ENCODE results near the gene CTNNA3. TPM values are rescaled to one million over a fixed set of nuclear protein-coding genes. Genes with fewer than 3 reads are reported as not detected.

The CTNNA3 gene
- total and polyA plus RNA-seq, 4 experiments from 2014 or later, result not detected

DNA sequence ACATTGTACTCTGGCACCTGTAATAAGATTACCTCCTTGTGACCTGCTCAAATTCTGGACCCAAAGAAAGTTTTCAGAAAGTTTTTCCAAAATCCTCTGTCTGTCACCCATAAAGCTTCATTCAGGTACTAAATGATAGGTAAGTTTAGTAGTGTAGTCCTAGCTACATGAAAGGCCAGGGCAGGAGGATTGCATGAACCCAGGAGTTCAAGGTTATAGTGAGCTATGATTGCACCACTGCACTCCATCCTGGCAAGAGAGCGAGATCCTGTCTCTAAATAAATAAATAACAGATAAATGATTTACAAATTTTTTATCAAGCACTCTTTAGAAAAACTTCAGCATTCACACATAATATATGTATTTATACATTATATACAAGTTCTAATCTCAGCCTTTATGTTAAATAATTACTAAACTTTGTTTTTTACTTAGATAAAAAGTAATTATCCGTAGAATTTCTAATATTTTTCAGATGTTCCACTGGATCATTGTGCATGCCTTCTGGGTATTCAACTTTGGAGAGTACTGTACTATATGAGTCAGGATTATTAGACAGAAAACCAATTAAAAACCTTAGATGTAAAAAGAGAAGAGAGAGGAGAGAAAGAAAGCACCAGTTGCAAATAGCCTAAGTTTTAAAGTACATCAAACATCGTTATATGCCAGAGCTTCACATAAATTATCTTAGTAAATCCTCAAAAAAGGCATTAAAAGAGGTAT, 407.1 kb downstream of the CTNNA3 start:
- Histone ChIP-seq H3K27me3 (ENCODE audit: insufficient read depth, low read length) (no peaks in the 10 kb centered on the region), H3K4me3 (ENCODE audit: low read length in 2 of 2) (no peak overlapping the region), H3K27ac (ENCODE audit: low read depth, low read length) (no peak overlapping the region), H3K9me3 (ENCODE audit: control insufficient read depth in 1 of 2, low read length in 2 of 2) (no peaks in the 10 kb centered on the region), H3K4me1 (ENCODE audit: insufficient read depth, low read length) (no peaks in the 10 kb centered on the region), H3K36me3 (ENCODE audit: insufficient read depth, low read length) (no peaks in the 10 kb centered on the region)
- peaks cover 2 to 3% of the 10 kb centered on the region in 2 donors for H3K27me3 Mint-ChIP-seq
- no peaks in the 10 kb centered on the region for H3K9me3 Mint-ChIP-seq
- H3K36me3 Mint-ChIP-seq, result no peaks in the 10 kb centered on the region
- ChIA-PET POLR2A (ENCODE audit: partially characterized antibody) (no interaction called here), CTCF (ENCODE audit: partially characterized antibody) (no interaction called here)
- H3K27ac Mint-ChIP-seq, result no peak overlapping the region
- no peaks in the 10 kb centered on the region for H3K4me1 Mint-ChIP-seq
- no peak for DNase-seq
- H3K4me3 Mint-ChIP-seq, result no peak overlapping the region
- intact Hi-C loops (cut with micrococcal nuclease), result no loop called here

DNA sequence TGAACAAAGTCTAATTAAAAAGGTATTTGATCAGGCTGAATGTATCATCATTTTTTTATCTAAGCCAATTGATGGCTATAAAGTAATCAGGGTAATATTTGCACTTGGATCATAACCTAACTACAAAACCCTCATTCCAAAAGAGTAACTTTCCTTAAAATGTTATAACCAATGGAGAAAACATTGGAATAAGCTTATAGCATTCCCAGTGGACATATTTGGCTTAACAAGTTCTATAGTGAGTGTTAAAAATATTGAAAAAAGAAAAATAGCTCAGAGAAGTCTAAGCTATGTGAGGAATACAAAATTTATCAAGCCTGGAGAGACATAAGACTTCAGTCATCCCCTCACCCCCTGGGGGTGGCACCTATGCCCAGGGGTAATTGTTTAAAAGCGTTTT, 411.4 kb downstream of the CTNNA3 start:
- ChIA-PET CTCF (ENCODE audit: partially characterized antibody) (no interaction called here), POLR2A (ENCODE audit: partially characterized antibody) (no interaction called here)
- Mint-ChIP-seq H3K27me3 (peaks cover 3 to 4% of the 10 kb centered on the region in 2 donors), H3K27ac (no peak overlapping the region), H3K9me3 (no peaks in the 10 kb centered on the region), H3K4me3 (no peak overlapping the region), H3K4me1 (no peaks in the 10 kb centered on the region), H3K36me3 (no peaks in the 10 kb centered on the region)
- Histone ChIP-seq H3K4me3 (ENCODE audit: low read length in 2 of 2) (no peak overlapping the region), H3K36me3 (ENCODE audit: insufficient read depth, low read length) (no peaks in the 10 kb centered on the region), H3K27ac (ENCODE audit: low read depth, low read length) (no peak overlapping the region), H3K27me3 (ENCODE audit: insufficient read depth, low read length) (no peaks in the 10 kb centered on the region), H3K9me3 (ENCODE audit: control insufficient read depth in 1 of 2, low read length in 2 of 2) (no peaks in the 10 kb centered on the region), H3K4me1 (ENCODE audit: insufficient read depth, low read length) (no peaks in the 10 kb centered on the region)
- no peak for DNase-seq
- intact Hi-C loops (cut with micrococcal nuclease), result no loop called here

DNA sequence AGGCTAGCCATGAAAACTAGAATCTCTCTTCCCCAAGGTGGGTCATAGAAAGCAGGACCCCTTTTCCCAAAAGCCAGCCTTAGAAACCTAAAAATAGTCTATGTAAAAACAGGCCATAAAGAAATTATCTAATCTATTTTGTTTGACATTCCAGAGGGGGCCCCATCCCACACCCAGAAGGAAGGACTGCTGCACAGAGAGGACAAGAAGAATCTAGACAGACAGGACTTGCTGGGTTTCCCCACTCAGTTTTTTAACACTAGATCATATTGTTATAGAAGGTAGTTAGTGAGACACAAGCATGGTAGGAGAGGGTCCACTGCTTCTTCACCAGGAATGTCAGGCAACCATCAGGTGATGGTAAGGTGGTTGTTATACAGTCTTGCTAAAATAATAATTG, 413.1 kb downstream of the CTNNA3 start:
- Histone ChIP-seq H3K4me1 (ENCODE audit: insufficient read depth, low read length) (no peaks in the 10 kb centered on the region), H3K27ac (ENCODE audit: low read depth, low read length) (no peak overlapping the region), H3K4me3 (ENCODE audit: low read length in 2 of 2) (no peak overlapping the region), H3K27me3 (ENCODE audit: insufficient read depth, low read length) (no peaks in the 10 kb centered on the region), H3K9me3 (ENCODE audit: control insufficient read depth in 1 of 2, low read length in 2 of 2) (no peaks in the 10 kb centered on the region), H3K36me3 (ENCODE audit: insufficient read depth, low read length) (no peaks in the 10 kb centered on the region)
- Mint-ChIP-seq H3K36me3 (no peaks in the 10 kb centered on the region), H3K27ac (no peak overlapping the region), H3K9me3 (no peaks in the 10 kb centered on the region), H3K27me3 (peaks cover 0 to 4% of the 10 kb centered on the region in 2 donors), H3K4me1 (no peaks in the 10 kb centered on the region), H3K4me3 (no peak overlapping the region)
- DNase-seq, result no peak
- ChIA-PET POLR2A (ENCODE audit: partially characterized antibody) (no interaction called here), CTCF (ENCODE audit: partially characterized antibody) (no interaction called here)
- intact Hi-C loops (cut with micrococcal nuclease), result no loop called here

DNA sequence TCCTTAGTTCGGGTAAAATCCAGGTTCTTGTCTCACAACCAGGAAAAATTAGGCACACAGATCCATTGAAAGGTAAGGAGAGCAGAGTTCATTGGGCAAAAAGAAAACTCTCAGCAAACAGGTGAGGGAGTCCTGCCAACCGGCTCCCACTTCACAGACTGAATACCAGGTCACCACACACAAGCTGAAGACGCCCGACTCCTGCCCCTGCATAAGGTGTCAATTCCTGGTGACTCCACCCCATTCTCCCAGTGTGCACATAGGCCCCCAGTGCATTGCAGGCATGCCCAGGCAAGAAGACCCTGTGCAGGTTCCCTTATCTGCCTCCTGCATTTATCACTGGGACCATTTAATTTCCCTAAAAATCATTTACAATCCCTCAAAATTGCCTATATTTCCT, 415.6 kb downstream of the CTNNA3 start:
- H3K27ac ChIP-seq (ENCODE audit: low read depth, low read length), result no peak overlapping the region
- peaks cover 0 to 2% (median 0%) of the 10 kb centered on the region in 8 donors for H3K9me3 Mint-ChIP-seq
- no peaks in the 10 kb centered on the region for H3K4me1 ChIP-seq (ENCODE audit: insufficient read depth, low read length)
- H3K36me3 ChIP-seq (ENCODE audit: insufficient read depth, low read length), result no peaks in the 10 kb centered on the region
- no peaks in the 10 kb centered on the region for H3K27me3 ChIP-seq (ENCODE audit: insufficient read depth, low read length)
- no peaks in the 10 kb centered on the region for H3K9me3 ChIP-seq (ENCODE audit: control insufficient read depth in 1 of 2, low read length in 2 of 2)
- H3K36me3 Mint-ChIP-seq, result no peaks in the 10 kb centered on the region
- intact Hi-C loops (cut with micrococcal nuclease), result no loop called here
- ChIA-PET POLR2A (ENCODE audit: partially characterized antibody) (no interaction called here), CTCF (ENCODE audit: partially characterized antibody) (no interaction called here)
- H3K4me1 Mint-ChIP-seq, result no peaks in the 10 kb centered on the region
- no peak overlapping the region for H3K4me3 Mint-ChIP-seq
- H3K4me3 ChIP-seq (ENCODE audit: low read length in 2 of 2), result no peak overlapping the region
- H3K27ac Mint-ChIP-seq, result no peak overlapping the region
- DNase-seq, result no peak
- H3K27me3 Mint-ChIP-seq, result peaks cover 0 to 4% of the 10 kb centered on the region in 2 donors

DNA sequence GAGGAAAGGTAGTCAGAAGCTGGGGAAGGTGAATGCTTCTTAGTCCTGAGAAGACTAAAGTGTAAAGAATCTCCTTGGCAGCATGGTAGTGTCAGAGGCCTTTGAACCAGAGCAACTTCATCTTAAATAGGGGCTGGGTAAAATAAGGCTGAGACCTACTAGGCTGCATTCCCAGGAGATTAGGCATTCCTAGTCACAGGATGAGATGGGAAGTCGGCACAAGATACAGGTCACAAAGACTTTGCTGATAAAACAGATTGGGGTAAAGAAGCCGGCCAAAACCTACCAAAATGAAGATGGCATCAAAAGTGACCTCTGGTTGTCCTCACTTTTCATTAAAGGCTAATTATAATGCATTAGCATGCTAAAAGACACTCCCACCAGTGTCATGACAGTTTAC, 418.6 kb downstream of the CTNNA3 start:
- Mint-ChIP-seq H3K27ac (no peak overlapping the region), H3K36me3 (no peaks in the 10 kb centered on the region), H3K4me1 (no peaks in the 10 kb centered on the region), H3K27me3 (peaks cover 0 to 5% of the 10 kb centered on the region in 2 donors), H3K9me3 (peaks cover 0 to 2% (median 0%) of the 10 kb centered on the region in 8 donors), H3K4me3 (no peak overlapping the region)
- Histone ChIP-seq H3K9me3 (ENCODE audit: control insufficient read depth in 1 of 2, low read length in 2 of 2) (no peaks in the 10 kb centered on the region), H3K4me3 (ENCODE audit: low read length in 2 of 2) (no peak overlapping the region), H3K4me1 (ENCODE audit: insufficient read depth, low read length) (no peaks in the 10 kb centered on the region), H3K27me3 (ENCODE audit: insufficient read depth, low read length) (no peaks in the 10 kb centered on the region), H3K36me3 (ENCODE audit: insufficient read depth, low read length) (no peaks in the 10 kb centered on the region), H3K27ac (ENCODE audit: low read depth, low read length) (no peak overlapping the region)
- ChIA-PET POLR2A (ENCODE audit: partially characterized antibody) (no interaction called here), CTCF (ENCODE audit: partially characterized antibody) (no interaction called here)
- intact Hi-C loops (cut with micrococcal nuclease), result no loop called here
- no peak for DNase-seq

DNA sequence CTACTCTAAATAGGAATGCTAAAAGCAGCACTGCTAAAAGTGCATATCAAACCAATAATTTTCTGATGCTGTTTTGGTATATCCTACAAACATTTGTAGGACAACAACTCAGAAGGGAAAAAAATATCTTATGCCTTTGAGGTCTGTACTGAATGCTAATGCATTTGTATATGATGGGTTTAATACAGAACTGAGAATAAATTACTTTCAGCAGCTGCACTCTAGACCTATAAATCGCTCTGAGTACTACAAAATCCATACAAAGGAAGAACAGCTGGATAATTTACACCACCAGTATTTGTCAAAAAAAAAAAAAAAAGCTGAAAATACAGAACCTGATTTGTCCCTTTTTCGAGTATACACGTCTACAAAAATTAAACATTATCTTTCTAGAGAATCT, 426.2 kb downstream of the CTNNA3 start:
- Histone ChIP-seq H3K4me1 (ENCODE audit: insufficient read depth, low read length) (no peaks in the 10 kb centered on the region), H3K9me3 (ENCODE audit: control insufficient read depth in 1 of 2, low read length in 2 of 2) (no peaks in the 10 kb centered on the region), H3K4me3 (ENCODE audit: low read length in 2 of 2) (no peak overlapping the region), H3K36me3 (ENCODE audit: insufficient read depth, low read length) (no peaks in the 10 kb centered on the region), H3K27ac (ENCODE audit: low read depth, low read length) (no peak overlapping the region), H3K27me3 (ENCODE audit: insufficient read depth, low read length) (no peaks in the 10 kb centered on the region)
- POLR2A ChIA-PET (ENCODE audit: partially characterized antibody), result no interaction called here
- CTCF ChIA-PET (ENCODE audit: partially characterized antibody), result no interaction called here
- peaks cover 0 to 4% of the 10 kb centered on the region in 2 donors for H3K27me3 Mint-ChIP-seq
- no peak overlapping the region for H3K27ac Mint-ChIP-seq
- H3K36me3 Mint-ChIP-seq, result no peaks in the 10 kb centered on the region
- peaks cover 0 to 2% (median 0%) of the 10 kb centered on the region in 8 donors for H3K9me3 Mint-ChIP-seq
- DNase-seq, result no peak
- intact Hi-C loops (cut with micrococcal nuclease), result no loop called here
- no peak overlapping the region for H3K4me3 Mint-ChIP-seq
- H3K4me1 Mint-ChIP-seq, result no peaks in the 10 kb centered on the region

DNA sequence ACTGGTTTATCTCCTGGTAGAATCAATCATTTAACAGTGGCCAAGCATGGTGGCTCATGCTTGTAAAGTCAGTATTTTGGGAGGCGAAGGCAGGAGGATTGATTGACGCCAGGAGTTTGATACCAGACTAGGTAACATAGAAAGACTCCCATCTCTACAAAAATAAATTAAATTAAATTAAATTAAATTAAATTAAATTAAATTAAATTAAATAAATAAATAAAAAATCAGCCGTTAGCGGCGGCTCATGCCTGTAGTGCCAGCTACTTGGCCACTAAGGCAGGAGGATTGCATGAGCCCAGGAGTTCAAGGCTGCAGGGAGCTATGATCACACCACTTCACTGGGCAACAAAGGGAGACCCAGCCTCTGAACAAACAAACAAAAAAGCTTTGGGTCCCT, 427.8 kb downstream of the CTNNA3 start:
- H3K36me3 ChIP-seq (ENCODE audit: insufficient read depth, low read length), result no peaks in the 10 kb centered on the region
- ChIA-PET POLR2A (ENCODE audit: partially characterized antibody) (no interaction called here), CTCF (ENCODE audit: partially characterized antibody) (no interaction called here)
- intact Hi-C loops (cut with micrococcal nuclease), result no loop called here
- no peak for DNase-seq
- H3K4me3 ChIP-seq (ENCODE audit: low read length in 2 of 2), result no peak overlapping the region
- Mint-ChIP-seq H3K36me3 (no peaks in the 10 kb centered on the region), H3K27me3 (peaks cover 0 to 4% of the 10 kb centered on the region in 2 donors), H3K4me3 (no peak overlapping the region), H3K27ac (no peak overlapping the region), H3K9me3 (peaks cover 0 to 2% (median 0%) of the 10 kb centered on the region in 8 donors), H3K4me1 (no peaks in the 10 kb centered on the region)
- no peaks in the 10 kb centered on the region for H3K9me3 ChIP-seq (ENCODE audit: control insufficient read depth in 1 of 2, low read length in 2 of 2)
- no peak overlapping the region for H3K27ac ChIP-seq (ENCODE audit: low read depth, low read length)
- H3K27me3 ChIP-seq (ENCODE audit: insufficient read depth, low read length), result no peaks in the 10 kb centered on the region
- no peaks in the 10 kb centered on the region for H3K4me1 ChIP-seq (ENCODE audit: insufficient read depth, low read length)

DNA sequence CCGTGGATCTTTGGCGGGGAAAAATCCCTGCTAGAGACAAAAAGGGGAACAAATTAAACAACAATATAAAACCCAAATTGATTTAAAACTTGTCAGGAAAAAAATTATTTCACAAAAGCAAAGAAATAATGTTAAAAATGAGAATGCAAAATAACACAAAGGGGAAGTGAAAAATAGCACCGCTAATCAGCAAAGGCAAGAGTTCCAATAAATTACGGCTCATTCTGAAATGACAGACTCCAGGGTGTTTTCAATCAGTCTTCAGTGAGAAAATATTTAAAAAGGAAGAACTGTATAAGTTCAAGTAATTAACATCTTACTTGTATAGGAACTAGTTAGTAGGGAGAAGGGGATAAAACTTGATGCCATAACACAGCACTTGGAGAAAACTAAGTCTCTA, 433.3 kb downstream of the CTNNA3 start:
- Mint-ChIP-seq H3K4me1 (peaks cover 0 to 2% (median 0%) of the 10 kb centered on the region in 4 donors), H3K9me3 (peaks cover 0 to 2% (median 0%) of the 10 kb centered on the region in 8 donors), H3K27me3 (peaks cover 3 to 4% of the 10 kb centered on the region in 2 donors), H3K36me3 (no peaks in the 10 kb centered on the region), H3K4me3 (peak overlapping the region in 1 of 8 donors; percentile 20), H3K27ac (no peak overlapping the region)
- ChIA-PET CTCF (ENCODE audit: partially characterized antibody) (no interaction called here), POLR2A (ENCODE audit: partially characterized antibody) (no interaction called here)
- H3K4me1 ChIP-seq (ENCODE audit: insufficient read depth, low read length), result no peaks in the 10 kb centered on the region
- H3K9me3 ChIP-seq (ENCODE audit: control insufficient read depth in 1 of 2, low read length in 2 of 2), result no peaks in the 10 kb centered on the region
- intact Hi-C loops (cut with micrococcal nuclease), result no loop called here
- H3K36me3 ChIP-seq (ENCODE audit: insufficient read depth, low read length), result no peaks in the 10 kb centered on the region
- H3K4me3 ChIP-seq (ENCODE audit: low read length in 2 of 2), result no peak overlapping the region
- no peak for DNase-seq
- no peaks in the 10 kb centered on the region for H3K27me3 ChIP-seq (ENCODE audit: insufficient read depth, low read length)
- no peak overlapping the region for H3K27ac ChIP-seq (ENCODE audit: low read depth, low read length)
